Cardiac septum (tissue), 1 donor: ENCODE results near the gene AGPAT4. TPM values are rescaled to one million over a fixed set of nuclear protein-coding genes. Genes with fewer than 3 reads are reported as not detected.

Experiments
- DNase-seq: peaks from one replicate; pipeline ENCODE4 v3.0.0-alpha.2; 2020; ENCODE audit warnings: low spot score
- intact Hi-C: fragments of 100-400 bp; cut with DNase I; formaldehyde crosslinking; loops from one replicate; pipeline ENCODE4 v1.14.0; 2022
- total RNA-seq: library from RNA; stranded (reverse); fragmentation: NEBNext Ultra II Directional; extraction: Animal tissue kit (Norgen Biotek cat#: 25700); gene quantifications from one replicate; pipeline ENCODE4 v1.2.1, GENCODE V29; 2021
- donor health status: DM: no; HTN: no; CAD: no.

The AGPAT4 gene
- total RNA-seq, 1 donor from 2014 or later: 1.6 TPM

DNA sequence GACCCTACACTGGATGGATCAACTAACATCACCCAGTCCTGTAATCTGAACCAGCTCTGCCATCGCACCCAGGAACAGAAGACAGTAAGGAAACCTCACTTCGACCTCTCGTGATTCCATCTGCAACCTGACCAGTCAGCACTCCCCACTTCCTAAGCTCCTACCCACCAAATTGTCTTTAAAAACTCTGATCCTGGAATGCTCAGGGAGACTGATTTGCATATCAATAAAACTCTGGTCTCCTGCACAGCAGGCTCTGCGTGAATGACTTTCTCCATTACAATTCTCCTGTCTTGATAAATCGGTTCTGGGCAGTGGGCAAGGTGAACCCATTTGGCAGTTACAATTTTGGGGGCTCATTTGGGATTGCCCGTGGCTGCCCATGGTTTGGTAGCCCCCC, 18.3 kb upstream of the AGPAT4 start:
- no peak for DNase-seq
- intact Hi-C loops: no loop called here

DNA sequence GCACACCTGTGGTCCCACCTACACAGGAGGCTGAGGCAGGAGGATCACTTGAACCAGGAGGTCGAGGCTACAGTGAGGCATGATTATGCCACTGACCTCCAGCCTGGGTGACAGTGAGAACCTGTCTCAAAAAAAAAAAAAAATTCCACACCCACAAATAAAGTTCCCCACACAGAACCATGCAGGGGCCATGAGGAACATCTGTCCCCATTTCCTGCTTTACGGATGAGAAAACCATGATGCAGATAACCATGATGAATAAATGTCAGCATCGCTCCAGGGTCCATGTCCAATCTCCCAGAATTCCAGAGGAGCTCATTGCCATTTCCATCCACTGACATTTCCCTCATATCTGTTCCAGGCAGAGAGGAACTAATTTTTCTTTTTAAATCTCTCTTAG, 16.9 kb upstream of the AGPAT4 start:
- no peak for DNase-seq
- intact Hi-C loops: no loop called here

- intact Hi-C loops: no loop called here
- no peak for DNase-seq
Observed at GRCh38 chr6:161284653-161285052, 10.8 kb upstream of the AGPAT4 start.

- DNase-seq: no peak
- intact Hi-C loops: no loop called here
Observed at GRCh38 chr6:161281092-161281491, 7.2 kb upstream of the AGPAT4 start.

DNA sequence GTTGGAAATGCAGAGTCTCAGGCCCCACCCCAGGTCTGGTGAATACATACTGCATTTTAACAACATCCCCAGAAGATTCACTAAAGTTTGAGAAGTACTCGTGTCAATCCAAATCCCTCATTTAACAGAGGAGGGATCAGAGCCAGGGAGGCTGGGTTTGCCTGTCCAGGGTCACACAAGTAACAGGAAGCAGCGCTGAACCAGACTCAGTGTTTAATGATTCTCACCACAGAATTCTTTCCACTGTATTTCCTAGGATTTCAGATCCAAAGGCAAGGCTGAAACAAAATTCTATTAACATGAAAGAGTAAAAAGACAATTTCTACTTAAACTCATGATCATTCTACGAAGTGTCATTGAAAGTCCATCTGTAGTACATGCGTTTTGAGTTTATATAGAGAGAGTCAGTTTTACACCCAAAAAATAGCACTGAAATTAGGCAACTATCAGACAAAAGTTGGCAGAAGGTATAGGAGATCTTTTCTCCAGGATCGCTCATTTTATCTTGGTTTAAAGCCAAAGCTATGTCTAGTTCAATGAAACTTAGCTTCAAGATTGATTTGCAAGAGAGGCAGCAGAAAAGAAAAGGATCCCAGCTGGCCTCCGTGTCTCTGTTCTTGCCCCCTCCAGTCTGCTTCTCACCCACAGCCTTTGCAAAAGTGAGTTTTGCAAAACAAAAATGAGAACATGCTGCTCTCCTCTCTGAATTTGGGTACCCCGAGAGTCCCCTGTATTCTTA, 6.0 kb upstream of the AGPAT4 start:
- DNase-seq: no peak
- intact Hi-C loops: no loop called here

- no peak for DNase-seq
- intact Hi-C loops: no loop called here
Observed at GRCh38 chr6:161276605-161277155, 2.8 kb upstream of the AGPAT4 start.

DNA sequence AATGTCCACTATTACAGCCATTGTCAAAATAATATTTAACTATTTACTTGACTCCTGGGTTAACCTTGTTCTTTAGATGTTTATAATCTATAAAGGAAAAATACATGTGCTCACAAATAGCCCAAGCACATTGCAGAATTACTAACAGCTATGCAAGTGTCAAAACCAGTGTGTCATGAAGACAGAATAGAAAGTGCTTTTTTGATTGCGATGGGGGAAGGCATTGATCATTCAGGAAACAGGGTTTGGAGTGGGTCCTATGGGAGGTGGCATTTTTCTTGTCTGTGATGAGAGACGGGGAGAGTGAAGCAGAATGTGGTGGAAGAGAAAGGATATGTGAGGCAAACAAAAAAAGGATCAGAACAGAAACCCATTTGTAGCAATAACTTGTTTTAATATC, 1.0 kb upstream of the AGPAT4 start:
- intact Hi-C loops: no loop called here
- no peak for DNase-seq

DNA sequence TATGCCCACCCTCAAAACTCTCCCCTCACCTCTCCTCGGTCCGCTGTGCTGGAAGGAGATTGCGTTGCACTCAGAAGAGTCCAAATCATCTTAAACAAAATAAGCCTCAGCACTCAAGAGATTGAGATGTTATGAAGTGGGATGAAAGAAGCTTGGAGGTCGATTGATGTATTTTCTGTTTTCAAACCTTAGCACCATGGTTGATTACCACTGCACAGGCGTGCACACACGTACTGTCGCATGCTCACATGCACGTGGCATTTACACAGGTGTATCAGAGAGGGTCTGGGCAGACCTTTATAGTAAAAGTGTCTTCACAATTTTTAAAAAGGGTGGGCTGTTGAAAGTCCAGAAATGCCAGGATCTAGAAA, 612 bp upstream of the AGPAT4 start:
- intact Hi-C loops: no loop called here
- no peak for DNase-seq

DNA sequence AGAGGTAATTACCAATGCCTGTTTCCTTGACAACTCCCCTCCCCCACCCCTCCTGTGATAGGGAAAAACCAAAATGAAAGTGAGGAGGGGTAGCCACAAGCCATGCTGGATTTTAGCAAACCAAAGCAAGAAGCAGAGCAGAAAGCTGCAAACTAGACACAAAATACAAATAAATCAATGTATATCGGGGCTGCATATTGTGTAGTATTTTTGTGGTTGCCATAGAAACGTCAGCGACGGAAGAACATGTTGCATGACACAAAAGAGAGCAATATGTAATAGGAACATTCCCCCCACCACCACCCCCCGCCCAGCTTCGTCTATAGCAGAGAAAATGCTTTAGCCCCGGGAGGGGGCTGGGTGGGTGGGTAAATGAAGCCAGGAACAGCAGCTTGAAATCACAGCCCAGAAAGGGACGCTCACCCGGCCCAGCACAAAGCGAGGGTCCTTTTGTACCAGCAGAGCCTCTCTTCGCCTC, 548 bp downstream of the AGPAT4 start:
- intact Hi-C loops: no loop called here

GRCh38 chr6:161272635-161273273, 1.1 kb downstream of the AGPAT4 start:
- no peak for DNase-seq
- intact Hi-C loops: no loop called here

More for the DNA sequence above, 548 bp downstream of the AGPAT4 start:
- no peak for DNase-seq

DNA sequence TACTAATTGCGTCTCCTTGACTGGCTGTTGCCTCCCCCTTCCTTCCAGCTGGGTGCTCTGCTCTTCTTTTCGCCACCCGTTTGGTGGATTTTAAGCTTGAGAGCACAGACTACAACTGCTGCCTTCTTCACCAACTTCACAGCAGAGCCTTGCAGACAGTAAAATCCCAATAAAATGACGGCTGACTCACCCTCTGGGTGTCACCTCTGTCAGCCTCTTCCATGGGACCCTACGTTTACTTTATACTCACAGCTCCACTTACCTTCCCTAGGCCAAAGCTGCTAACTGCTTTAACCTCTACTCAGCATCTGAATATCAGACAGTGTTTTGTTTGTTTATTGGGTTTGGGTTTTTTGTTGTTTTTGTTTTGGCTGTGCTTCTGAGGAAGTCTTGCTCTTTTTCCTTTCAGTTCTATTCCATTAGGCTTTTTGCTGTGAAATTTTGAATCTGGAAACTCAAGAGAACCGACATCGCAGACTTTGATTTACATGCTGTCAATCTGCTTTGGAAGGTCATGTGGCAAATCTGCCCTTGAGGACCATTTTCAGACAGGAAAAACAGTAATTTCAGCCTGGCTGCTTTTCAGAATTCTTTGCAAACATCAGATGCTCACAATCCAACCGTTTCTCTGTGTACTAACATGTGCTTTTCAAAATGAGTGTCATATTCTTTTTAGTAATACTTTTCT, 2.4 kb downstream of the AGPAT4 start:
- DNase-seq: no peak
- intact Hi-C loops: no loop called here

GRCh38 chr6:161270116-161270515, 3.7 kb downstream of the AGPAT4 start:
- intact Hi-C loops: no loop called here
- DNase-seq: no peak

DNA sequence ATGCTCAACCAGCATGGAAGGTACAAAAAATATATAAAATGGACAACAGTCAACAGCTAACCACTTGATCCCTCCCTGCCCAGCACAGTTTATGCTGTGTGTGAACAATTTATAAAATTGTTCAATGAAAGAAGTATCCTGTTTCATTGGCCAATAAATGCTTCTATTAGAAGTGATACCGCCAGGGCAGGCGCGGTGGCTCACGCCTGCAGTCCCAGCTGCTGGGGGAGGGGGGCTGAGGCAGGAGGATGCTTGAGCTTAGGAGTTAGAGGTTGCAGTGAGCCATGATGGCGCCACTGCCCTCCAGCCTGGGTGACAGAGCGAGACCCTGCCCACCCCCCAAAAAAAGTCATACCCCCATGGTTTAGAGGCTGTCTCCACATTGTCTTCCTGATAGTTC, 4.6 kb downstream of the AGPAT4 start:
- DNase-seq: no peak
- intact Hi-C loops: no loop called here

- no peak for DNase-seq
- intact Hi-C loops: no loop called here
Observed at GRCh38 chr6:161268531-161269210, 5.2 kb downstream of the AGPAT4 start.

DNA sequence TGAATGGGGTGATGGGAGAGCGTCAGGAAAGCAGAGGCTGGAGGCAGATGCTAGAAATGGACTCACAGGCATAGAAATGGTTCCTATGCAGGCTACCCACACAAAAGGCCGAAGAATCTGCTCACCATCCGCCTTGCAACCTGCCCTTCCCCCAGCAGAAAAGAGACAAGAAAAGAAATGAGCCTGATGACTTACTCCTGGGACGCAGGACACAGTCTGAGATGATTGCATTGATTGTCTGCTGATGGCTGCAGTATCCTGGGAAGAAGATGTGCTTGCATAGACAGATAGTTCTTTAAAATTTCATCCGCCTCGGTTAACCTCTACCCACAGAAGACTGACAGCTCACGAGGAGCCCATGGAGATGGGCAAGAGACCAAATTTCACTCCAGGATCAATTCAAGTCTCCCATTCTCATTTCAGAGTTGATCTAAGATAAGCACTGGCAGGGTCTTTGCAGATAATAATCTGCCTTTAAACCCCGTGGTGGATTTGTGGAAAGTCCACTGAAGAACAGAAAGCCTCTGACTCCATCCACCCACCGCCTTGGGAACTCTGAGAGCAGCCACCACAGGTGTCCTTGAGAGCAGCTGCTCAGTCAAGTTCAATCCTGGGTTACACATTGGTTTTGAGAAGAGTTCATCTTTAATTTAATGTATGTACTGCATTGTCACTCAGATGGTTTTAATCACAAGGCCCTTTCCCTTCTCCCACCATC, 7.2 kb downstream of the AGPAT4 start:
- intact Hi-C loops: no loop called here
- DNase-seq: no peak

DNA sequence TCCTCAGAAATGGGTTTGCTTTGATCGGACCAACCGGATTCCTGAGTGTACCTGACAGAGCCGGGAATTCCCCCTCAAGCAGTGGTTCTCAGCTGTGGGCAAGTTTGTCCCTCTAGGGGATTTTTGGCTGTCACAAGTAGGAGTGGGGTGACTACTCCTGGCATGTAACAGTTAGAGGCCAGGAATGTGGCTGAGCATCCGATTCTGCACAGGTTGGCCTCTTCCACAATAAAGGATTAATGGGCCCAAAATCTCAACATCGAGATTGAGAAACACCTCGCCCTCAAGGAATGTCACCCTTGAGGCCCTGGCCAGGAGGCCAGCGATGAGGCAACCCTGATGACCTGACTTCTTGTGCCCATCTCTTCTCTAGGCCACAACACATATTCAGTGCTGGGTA, 7.9 kb downstream of the AGPAT4 start:
- DNase-seq: no peak
- intact Hi-C loops: no loop called here

GRCh38 chr6:161265554-161265953, 8.3 kb downstream of the AGPAT4 start:
- intact Hi-C loops: no loop called here
- DNase-seq: no peak

GRCh38 chr6:161264181-161264580, 9.7 kb downstream of the AGPAT4 start:
- intact Hi-C loops: no loop called here
- no peak for DNase-seq

DNA sequence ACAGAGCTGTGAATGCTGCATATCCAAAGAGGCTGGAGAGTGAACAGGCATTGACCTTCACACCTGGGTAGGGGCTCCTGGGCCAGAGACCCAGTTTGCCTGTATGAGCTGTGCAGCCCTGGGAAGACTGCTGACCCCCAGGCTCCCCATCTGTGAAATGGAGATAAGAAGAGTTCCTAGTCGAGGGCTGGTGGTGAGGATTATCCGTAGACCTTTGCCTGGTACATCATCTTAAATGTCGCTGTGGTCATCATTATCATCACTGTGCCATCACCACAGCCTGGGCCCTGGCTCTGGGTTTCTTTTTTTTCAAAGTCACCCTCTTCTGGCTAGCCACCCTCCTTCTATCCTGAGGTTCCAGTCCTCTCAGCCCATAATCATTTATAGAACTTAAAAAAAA, 12.0 kb downstream of the AGPAT4 start:
- no peak for DNase-seq
- intact Hi-C loops: no loop called here
